ENCODE results near the gene ZFPM1. TPM values are rescaled to one million over a fixed set of nuclear protein-coding genes. Genes with fewer than 3 reads are reported as not detected.

Gene ZFPM1
- polyA plus RNA-seq, 1 donor from 2014 or later = 0.15 TPM

DNA sequence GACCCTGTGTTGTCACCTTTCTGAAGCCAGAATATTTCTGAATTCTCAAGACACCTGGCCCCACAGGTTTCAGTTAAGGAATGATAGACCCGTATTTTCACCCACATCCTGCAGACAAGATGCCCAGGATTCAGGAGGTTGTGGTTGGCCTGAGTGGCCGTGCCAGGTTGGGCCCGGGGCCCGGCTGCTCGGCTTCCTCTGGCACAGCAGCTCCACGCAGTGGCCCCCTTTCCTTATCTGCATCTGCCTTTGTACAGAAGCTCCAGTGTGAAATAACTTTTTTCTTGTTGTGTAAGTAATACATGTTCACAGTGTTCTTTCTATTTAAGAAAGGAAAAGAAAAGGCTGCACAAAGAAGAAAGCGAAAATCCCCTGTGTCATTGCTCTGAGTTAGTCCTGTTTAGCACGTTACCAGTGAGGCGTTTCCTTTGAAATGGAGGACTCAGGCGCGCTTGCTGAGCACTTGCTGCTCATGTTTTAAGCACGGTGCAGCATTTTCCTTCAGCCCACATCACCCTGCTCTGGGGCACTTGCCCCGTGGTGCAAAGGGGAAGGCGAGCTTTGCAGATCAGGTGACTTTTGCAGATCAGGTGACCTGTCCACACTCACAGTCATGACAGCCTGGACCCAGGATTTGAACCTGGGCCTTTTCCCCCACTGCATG lies 130.0 kb downstream of the ZFPM1 start:
- Mint-ChIP-seq H3K27ac (peak overlapping the region in 1 of 3 donors; percentile 46), H3K27me3 (no peaks in the 10 kb centered on the region), H3K9me3 (no peaks in the 10 kb centered on the region), H3K36me3 (peaks cover 4% of the 10 kb centered on the region), H3K4me3 (no peak overlapping the region), H3K4me1 (peaks cover 6 to 14% (median 10%) of the 10 kb centered on the region in 3 donors)

DNA sequence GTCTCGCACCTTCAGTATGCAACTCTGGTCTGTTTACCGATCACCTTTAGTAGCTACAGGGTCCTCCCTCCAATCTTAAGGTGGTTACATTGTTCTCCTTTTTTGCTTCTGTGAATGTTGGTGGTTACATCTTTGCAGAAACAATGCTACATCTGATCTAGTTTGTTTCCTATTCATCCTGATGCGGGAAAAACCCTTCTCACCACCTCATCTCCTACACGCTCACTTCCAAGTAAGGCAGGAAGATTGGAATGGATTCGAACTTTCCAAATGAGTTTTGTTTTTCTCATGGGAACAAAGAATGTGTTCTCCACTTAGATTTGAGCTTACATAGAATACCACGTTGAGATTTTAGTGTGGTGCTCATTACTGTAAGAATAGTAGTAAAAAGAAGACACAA lies 131.6 kb downstream of the ZFPM1 start:
- no peak overlapping the region for H3K4me3 Mint-ChIP-seq
- H3K9me3 Mint-ChIP-seq = no peaks in the 10 kb centered on the region
- peaks cover 4% of the 10 kb centered on the region for H3K36me3 Mint-ChIP-seq
- peaks cover 7 to 10% (median 10%) of the 10 kb centered on the region in 3 donors for H3K4me1 Mint-ChIP-seq
- H3K27ac Mint-ChIP-seq = peak overlapping the region in 1 of 3 donors; percentile 83
- no peaks in the 10 kb centered on the region for H3K27me3 Mint-ChIP-seq

DNA sequence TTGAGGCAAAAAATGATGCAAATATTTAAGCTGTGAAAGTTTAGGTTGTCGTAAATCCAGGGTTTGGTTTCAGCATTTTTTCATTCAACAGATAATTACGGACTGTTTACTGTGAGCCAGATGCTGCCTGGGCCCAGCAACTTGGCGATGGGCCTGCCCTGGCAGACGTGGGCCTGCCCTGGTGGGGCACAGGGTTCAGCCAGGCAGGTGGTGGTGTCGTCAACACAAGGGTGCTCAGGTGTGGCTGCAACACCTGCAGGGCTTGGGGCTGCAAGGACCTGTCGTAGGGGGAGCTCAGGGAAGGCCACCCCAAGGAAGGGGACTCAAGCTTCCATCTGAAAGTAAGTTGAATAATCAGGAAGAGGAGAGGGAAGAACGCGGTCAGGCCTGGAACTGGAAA lies 132.2 kb downstream of the ZFPM1 start:
- Mint-ChIP-seq H3K27me3 (no peaks in the 10 kb centered on the region), H3K36me3 (peaks cover 4% of the 10 kb centered on the region), H3K27ac (no peak overlapping the region), H3K4me3 (no peak overlapping the region), H3K4me1 (peaks cover 7 to 10% (median 8%) of the 10 kb centered on the region in 3 donors), H3K9me3 (no peaks in the 10 kb centered on the region)

DNA sequence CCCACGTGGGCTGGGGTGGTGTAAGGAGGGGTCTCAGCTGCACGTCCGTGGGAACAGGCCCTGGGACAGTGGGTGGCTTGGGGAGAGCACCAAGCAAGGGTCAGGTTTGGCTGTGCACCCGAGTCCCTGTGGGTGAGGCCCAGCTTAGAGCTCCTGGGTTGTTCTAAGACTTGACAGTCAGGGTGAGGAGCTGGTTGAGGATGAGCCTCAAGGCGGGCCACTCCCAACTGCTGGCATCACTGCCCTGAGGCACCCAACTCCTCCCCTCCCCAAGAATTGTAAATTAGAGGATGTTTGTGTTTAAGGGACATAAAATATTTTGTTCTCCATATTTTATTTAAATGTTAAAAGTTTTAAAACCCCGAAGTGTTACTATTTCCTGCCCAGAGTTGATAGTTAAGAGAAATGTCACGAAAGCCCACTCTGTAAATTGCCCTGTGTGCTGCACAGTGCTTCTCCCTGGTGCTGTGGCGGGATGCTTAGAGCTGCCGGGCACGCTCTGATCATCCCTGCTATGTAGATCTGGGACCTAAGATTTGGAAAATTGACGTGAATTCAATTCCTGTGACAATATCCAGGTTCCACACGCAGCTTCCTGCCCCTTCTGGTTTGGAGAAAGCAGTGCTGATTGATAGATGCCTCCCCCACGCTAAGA lies 133.0 kb downstream of the ZFPM1 start:
- Mint-ChIP-seq H3K9me3 (no peaks in the 10 kb centered on the region), H3K27ac (no peak overlapping the region), H3K36me3 (peaks cover 3% of the 10 kb centered on the region), H3K4me3 (no peak overlapping the region), H3K4me1 (peaks cover 7 to 10% (median 8%) of the 10 kb centered on the region in 3 donors), H3K27me3 (no peaks in the 10 kb centered on the region)

Other genes starting within 250 kb of the ZFPM1 start
- gene ZNF469, start 70.3 kb upstream of the ZFPM1 start, polyA plus RNA-seq = 0.26 TPM
- gene ZC3H18, start 117.1 kb downstream of the ZFPM1 start, polyA plus RNA-seq = 17.5 TPM
- gene IL17C, start 185.3 kb downstream of the ZFPM1 start, polyA plus RNA-seq = not detected
- gene CYBA, start 197.8 kb downstream of the ZFPM1 start, polyA plus RNA-seq = 1,890 TPM
- gene MVD, start 209.8 kb downstream of the ZFPM1 start, polyA plus RNA-seq = 26.0 TPM
- 12.3 TPM for gene SNAI3, start 233.2 kb downstream of the ZFPM1 start, polyA plus RNA-seq